MG63 (cell line): ENCODE measurements around the gene TBXAS1. TPM values are rescaled to one million over a fixed set of nuclear protein-coding genes. Genes with fewer than 3 reads are reported as not detected.

ENCODE experiments used
- DNase-seq: peaks from one replicate; pipeline ENCODE4 v3.0.0-alpha.2; 2020
- H3K27me3 ChIP-seq: fragments of 250-450 bp; sonication (Bioruptor Pico); 2 replicates; pipeline ENCODE4 v1.5.1; 2020; ENCODE audit warnings: mild to moderate bottlenecking, moderate library complexity
- H3K36me3 ChIP-seq: fragments of 250-450 bp; sonication (Bioruptor Pico); 2 replicates; pipeline ENCODE4 v1.5.1; 2020; ENCODE audit warnings: mild to moderate bottlenecking, moderate library complexity
- H3K4me3 ChIP-seq: fragments of 250-450 bp; sonication (Bioruptor Pico); 2 replicates; pipeline ENCODE4 v1.5.1; 2020; ENCODE audit warnings: mild to moderate bottlenecking, moderate library complexity
- H3K9me3 ChIP-seq: fragments of 250-450 bp; sonication (Bioruptor Pico); 2 replicates; pipeline ENCODE4 v1.5.1; 2020; ENCODE audit warnings: mild to moderate bottlenecking, moderate library complexity
- total RNA-seq: library from RNA; depleted of rRNA; stranded (reverse); fragments of >200 nt; shearing (Covaris generic); gene quantifications from 2 replicates; pipeline ENCODE4 v1.2.3, GENCODE V29; 2014; ENCODE audit warnings: low replicate concordance

Gene TBXAS1
- total RNA-seq, 1 experiment from 2014 or later: 0.56 TPM

DNA sequence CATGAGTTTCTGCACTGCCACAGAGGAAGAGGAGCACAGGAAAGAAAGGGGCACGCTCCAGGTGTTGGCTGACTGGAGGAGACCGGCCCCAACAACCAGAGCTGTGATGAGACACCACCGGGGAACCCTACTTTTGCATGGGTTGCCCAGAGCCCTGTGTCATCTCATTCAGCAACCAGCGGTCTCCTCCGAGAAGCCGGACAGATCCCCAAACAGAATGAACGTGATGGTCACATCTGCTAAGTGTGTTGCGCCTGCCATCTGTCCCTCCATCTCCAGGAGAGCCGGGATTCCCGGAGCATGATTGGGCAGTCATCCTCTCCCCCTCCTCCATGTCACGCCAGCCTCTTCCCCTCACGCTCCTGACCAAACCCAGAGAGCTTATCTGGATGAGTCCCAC, 210.8 kb downstream of the TBXAS1 start:
- no peak overlapping the region for H3K4me3 ChIP-seq
- H3K9me3 ChIP-seq: no peaks in the 10 kb centered on the region
- no peaks in the 10 kb centered on the region for H3K27me3 ChIP-seq
- DNase-seq: no peak
- H3K36me3 ChIP-seq: peaks cover 3% of the 10 kb centered on the region

DNA sequence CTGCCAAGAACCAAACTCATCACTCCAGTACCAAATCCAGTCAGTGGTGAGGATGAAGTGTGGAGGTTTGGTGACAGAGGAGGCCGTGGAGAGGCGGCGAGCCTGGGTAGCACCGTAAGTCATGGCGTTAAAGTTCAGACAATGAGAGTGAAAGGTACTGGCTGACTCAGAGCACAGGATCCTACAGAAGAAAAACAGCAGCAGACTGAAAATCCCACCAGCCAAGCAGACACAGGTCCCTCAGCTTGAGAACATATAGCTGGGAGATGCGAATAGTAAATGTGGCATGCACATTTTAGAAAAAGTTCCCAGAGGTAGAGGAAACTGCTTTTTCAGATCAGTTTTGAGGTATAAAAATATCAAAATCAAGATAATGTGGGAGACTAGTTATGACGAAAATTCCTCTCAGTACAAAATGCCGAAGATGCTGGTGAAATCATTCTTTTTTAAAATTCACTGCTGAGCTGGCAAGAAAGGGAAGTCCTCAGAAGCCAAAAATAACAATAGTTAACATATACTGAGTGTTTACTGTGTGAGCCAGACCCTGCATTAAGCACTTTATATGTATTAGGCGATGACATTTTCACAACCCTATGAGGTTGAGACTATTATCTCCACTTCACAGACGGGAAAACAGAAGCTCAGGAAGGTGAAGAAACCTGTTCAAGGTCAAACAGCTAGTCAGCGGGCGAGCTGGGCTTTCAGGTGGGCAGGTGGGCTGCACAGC, 212.8 kb downstream of the TBXAS1 start:
- Histone ChIP-seq H3K9me3 (no peaks in the 10 kb centered on the region), H3K27me3 (no peaks in the 10 kb centered on the region), H3K4me3 (no peak overlapping the region), H3K36me3 (peaks cover 3% of the 10 kb centered on the region)
- DNase-seq: no peak

DNA sequence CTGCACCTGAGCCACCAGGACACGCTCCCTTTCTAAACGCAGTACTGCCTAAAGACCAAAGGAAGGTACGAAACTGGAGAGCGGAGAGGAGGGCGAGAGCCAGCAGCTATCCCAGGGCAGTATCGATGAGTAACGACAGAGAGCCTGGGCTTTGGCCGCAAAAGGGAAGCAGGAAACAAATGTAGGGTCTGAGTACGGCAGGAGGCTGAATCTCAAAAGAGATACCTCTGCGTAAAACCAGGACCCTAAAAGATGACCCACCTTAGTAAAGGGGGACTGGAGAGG, 213.3 kb downstream of the TBXAS1 start:
- no peak for DNase-seq
- no peaks in the 10 kb centered on the region for H3K27me3 ChIP-seq
- H3K36me3 ChIP-seq: peaks cover 3% of the 10 kb centered on the region
- H3K4me3 ChIP-seq: no peak overlapping the region
- H3K9me3 ChIP-seq: no peaks in the 10 kb centered on the region

DNA sequence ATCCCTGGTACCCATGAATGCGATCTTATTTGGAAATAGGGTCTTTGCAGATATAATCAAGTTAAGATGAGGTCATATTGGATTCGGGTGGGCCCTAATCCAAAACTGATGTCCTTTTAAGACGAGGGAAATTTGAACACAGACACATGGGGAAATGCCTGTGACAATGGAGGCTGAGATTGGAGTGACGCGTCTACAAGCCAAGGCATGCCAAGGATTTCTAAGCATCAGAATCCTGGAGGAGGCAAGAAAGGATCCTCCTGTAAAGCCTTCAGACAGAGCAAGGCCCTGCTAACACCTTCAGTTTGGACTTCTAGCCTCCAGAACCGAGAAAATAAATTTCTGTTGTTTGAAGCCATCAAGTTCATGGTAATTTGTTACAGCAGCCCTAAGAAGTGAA, 215.2 kb downstream of the TBXAS1 start:
- Histone ChIP-seq H3K9me3 (no peaks in the 10 kb centered on the region), H3K27me3 (no peaks in the 10 kb centered on the region), H3K36me3 (peaks cover 3% of the 10 kb centered on the region), H3K4me3 (no peak overlapping the region)
- DNase-seq: no peak

DNA sequence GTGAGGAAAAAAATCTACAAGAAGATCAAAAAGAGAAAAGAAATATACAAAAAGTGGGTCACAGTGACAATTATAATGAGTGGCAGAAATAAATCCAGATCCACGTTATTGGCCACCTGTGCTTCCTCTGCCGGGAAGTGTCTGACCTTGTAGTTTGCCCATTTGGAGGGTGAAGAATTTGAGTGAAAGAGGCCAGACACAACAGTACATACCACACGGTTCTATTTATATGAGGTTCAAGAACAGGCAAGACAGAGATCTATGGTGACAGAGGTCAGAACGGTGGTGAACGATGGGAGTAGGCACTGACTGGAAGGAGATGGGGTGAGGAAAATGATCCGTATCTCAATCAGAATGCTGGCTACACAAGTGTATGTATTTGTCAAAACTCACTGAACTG, 216.6 kb downstream of the TBXAS1 start:
- Histone ChIP-seq H3K4me3 (no peak overlapping the region), H3K9me3 (no peaks in the 10 kb centered on the region), H3K36me3 (peaks cover 3% of the 10 kb centered on the region), H3K27me3 (no peaks in the 10 kb centered on the region)
- no peak for DNase-seq

DNA sequence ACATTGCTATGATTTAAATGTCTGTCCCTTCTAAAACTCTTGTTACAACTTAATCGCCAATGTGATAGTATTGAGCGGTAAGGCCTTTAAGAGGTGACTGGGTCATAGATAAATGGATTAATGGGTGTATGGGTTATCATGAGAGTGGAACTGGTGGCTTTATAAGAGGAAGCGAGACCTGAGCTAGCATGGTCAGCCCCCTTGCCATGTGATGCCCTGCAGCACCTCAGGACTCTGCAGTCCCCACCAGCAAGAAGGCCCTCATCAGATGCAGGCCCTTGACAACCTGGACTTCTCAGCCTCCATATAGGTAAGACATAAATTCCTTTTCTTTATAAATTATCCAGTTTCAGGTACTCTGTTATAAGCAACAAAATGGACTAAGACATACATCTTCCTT, 218.1 kb downstream of the TBXAS1 start:
- Histone ChIP-seq H3K36me3 (no peaks in the 10 kb centered on the region), H3K4me3 (no peak overlapping the region), H3K27me3 (no peaks in the 10 kb centered on the region), H3K9me3 (no peaks in the 10 kb centered on the region)
- no peak for DNase-seq

DNA sequence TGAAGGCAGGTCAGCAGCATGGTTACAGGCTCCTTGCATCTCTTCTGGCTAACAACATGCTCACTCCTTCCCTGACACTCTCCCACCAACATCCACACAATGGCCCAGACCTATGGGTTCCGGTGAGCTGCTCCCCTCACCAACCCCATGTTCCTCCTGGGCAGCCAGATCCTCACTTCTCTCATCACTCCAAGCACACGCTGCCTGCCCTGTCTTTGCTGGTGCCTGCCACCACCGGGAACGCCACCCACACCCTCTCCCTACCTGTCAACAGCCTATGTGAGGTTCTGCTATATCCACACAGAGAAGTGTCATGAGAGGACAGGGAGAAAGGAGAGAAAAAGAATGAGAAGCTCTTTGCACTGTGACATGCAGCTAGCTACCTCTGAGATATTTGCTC, 219.1 kb downstream of the TBXAS1 start:
- Histone ChIP-seq H3K4me3 (no peak overlapping the region), H3K36me3 (peaks cover 1% of the 10 kb centered on the region; the same call in 1 of the 2 replicates), H3K9me3 (no peaks in the 10 kb centered on the region), H3K27me3 (no peaks in the 10 kb centered on the region)
- DNase-seq: no peak

DNA sequence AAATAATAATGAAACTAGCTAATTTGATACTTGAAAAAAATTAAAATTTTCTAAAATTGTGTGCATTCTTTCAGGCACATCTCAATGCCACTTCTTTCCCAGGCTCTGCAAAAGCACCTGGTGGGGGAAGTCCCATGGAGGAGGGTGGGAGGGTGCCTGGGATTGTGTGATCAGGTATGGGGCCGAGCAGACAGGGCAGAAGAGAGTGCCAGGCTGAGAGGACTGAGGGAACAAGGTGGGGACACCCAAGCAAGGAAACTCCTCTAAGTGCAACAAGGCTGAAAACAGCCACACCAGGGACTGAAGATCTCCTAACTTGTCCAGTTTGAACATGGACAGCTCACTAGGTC, 219.9 kb downstream of the TBXAS1 start:
- no peaks in the 10 kb centered on the region for H3K9me3 ChIP-seq
- H3K27me3 ChIP-seq: no peaks in the 10 kb centered on the region
- no peak for DNase-seq

DNA sequence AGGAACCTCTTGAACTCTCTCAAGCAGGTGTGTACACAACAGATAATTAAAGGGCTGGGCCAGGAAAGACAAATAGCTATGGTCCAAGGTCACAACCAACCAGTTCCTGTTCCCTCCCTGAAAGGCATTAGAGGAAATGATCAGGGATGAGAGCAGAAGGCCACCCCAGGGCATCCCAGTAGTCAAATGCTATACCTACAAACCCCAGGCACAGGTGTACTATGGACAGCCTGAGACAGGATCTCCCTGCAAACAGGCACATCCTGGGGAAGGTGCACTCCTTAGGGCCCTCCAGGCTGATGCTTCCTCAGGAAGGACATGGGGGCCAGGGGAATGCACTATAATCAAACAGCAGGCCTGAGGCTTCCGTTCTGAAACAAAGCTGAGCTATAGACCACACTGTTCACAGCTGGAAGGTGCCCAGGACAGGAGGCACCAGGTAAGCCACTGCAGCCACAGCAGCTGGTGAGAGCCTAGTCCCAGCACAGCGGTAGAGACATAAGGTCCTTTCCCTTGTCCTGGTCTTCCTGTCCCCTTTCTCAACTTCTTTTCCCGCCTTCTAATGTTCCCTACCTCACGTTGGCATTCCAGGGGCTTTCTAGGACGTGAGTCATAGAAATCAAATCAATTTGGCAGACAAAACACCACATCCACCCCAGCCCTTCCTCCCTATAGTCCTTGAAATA, 220.4 kb downstream of the TBXAS1 start:
- Histone ChIP-seq H3K9me3 (no peaks in the 10 kb centered on the region), H3K4me3 (no peak overlapping the region), H3K36me3 (peaks cover 2% of the 10 kb centered on the region), H3K27me3 (no peaks in the 10 kb centered on the region)
- no peak for DNase-seq

More for the DNA sequence above, 219.9 kb downstream of the TBXAS1 start:
- peaks cover 2% of the 10 kb centered on the region; the same call in 1 of the 2 replicates for H3K36me3 ChIP-seq
- no peak overlapping the region for H3K4me3 ChIP-seq

DNA sequence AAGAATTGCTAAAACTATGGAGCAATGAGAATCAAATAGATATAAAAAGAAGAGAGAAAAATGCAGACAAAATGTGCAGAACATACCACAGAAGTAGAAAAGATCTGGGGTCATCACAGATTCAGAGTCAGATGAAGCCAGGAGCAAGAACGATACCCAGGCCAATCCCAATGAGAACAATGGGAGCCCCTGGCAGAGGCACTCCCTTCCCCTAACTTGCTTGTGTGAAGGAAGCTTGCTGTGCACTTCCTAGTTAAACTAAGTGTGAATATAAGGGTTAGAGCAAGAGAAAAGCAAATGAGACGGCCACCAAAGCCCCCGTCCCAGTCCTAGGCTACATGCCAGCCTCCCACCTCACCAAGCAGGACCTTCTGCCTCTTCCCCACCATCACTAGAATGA, 221.0 kb downstream of the TBXAS1 start:
- H3K36me3 ChIP-seq: peaks cover 2% of the 10 kb centered on the region
- DNase-seq: no peak
- H3K9me3 ChIP-seq: no peaks in the 10 kb centered on the region
- H3K4me3 ChIP-seq: no peak overlapping the region
- no peaks in the 10 kb centered on the region for H3K27me3 ChIP-seq

DNA sequence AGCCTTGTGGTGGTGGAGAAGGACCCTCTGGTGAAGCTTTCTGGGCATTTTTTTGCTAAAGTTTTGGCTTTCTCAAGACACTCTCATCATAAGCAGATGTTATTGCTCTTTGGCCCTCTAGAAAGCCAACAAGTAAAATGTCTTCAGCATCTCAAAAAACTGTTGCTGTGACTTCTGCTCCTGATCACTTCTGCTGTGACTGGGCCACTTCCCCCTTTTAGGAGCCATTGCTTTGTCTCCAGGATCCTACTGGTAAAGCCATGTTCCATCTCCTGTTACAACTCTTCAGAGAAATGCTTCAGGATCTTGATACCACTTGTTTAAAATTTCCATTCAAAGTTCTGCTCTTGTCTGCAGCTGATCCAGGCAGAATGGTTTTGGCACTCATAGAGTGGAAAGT, 222.8 kb downstream of the TBXAS1 start:
- Histone ChIP-seq H3K36me3 (peaks cover 2% of the 10 kb centered on the region), H3K27me3 (no peaks in the 10 kb centered on the region), H3K9me3 (no peaks in the 10 kb centered on the region), H3K4me3 (no peak overlapping the region)
- no peak for DNase-seq

DNA sequence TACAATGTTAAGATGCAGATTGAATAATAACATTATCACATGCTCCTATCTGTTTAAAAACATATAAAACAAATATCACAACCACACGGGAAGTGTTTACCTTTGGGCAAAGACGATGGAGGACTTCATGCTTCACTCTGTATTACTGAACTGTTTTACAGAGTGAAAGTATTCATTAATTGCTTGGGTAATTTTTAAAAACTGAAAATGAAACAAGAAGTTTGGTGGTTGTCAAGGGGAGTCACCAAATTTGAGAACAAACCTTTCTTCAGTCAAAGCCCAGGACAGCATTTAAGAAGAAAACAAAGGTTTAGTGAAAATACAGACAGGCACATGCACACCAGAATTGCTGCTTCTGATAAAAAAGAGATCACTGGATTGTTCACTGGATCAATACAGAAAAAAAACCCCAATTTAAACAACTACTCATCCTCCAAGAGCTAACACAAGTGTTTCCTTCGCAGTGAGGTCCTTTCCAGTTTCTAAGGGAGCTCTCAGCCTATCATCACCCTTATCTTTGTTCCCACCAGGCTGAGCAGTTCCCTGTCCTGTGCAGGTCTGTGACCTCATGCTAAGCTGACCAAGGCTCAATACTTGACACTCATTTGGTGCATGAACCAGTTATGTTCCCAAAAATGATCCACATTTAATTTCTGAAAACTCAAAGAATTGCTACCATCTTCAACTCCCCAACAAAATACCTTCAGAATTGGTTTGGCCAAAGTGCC, 224.9 kb downstream of the TBXAS1 start:
- H3K27me3 ChIP-seq: no peaks in the 10 kb centered on the region
- no peaks in the 10 kb centered on the region for H3K9me3 ChIP-seq
- DNase-seq: no peak
- no peak overlapping the region for H3K4me3 ChIP-seq
- peaks cover 2% of the 10 kb centered on the region for H3K36me3 ChIP-seq

DNA sequence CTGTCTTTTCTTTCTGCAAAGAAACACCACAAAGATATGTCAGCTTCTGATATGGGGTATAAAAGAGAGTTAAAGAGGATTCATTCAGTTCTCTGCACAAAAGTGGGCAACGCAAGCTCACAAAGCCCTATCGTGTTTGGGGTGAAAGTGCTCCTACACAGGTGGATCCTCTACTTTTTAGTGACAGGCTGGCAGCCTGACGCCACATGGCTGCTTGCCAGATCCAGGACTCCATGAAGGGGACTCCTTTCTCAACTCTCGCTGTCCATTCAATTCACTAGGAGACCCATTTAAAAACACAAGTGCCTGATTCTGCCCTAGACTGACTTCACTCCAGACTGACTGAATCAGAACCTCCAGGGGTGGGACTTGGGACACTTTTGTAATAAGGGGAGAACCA, 225.7 kb downstream of the TBXAS1 start:
- Histone ChIP-seq H3K36me3 (peaks cover 2% of the 10 kb centered on the region), H3K9me3 (no peaks in the 10 kb centered on the region), H3K4me3 (no peak overlapping the region), H3K27me3 (no peaks in the 10 kb centered on the region)
- no peak for DNase-seq

DNA sequence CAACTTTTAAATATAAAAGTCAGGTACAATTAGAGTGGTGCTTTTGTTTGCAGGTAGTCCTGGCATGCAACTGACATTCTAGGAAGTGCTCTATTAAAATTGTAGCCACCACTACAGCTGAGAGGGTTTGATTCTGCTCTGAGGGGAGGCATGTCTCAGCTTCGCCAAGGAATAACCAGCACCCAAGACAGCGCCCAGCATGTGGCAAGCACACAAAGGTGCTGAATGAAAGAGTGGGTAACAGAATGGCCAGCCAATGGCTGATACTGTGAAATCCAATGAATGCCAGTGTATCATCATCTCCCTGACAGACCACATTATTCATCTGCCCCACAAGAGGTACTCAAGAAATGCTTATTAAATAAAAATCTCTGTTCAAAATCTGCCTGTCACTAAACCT, 226.8 kb downstream of the TBXAS1 start:
- no peak for DNase-seq
- Histone ChIP-seq H3K27me3 (no peaks in the 10 kb centered on the region), H3K4me3 (no peak overlapping the region), H3K9me3 (no peaks in the 10 kb centered on the region), H3K36me3 (peaks cover 2% of the 10 kb centered on the region)

DNA sequence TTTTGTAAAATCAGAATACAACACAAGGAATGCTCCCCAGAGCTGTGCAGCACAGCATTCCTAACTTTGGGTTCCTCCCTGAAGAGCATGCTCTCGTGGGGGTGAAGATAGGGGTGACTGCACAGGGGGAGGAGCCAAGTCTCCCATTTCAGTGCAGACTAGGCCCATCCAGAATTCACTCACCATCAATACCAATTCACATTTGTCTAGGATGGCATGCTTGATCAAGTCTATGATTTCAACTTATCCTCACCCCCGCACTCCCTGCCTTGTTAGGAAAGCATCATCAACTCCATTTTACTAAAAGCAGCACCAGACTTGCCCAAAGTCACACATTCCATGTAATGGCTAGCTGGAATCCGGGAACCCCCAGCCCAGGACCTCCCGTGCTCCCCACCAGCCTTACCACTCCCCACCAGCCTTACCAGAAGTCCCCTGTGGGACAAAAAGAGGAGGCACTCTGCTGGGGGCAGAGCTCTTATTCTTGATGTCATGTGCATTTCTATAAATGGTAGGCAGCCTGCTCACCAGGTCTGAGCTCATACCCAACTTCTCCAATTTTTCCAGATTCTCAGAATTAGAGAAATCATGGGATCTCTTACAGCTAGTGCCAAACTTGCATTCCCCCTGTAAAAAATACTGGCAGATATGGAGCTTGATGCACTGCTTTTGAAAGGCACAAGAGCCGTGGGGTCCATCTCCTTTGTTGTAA, 227.5 kb downstream of the TBXAS1 start:
- no peaks in the 10 kb centered on the region for H3K27me3 ChIP-seq
- H3K9me3 ChIP-seq: no peaks in the 10 kb centered on the region
- H3K4me3 ChIP-seq: no peak overlapping the region
- peaks cover 2% of the 10 kb centered on the region for H3K36me3 ChIP-seq
- DNase-seq: no peak

DNA sequence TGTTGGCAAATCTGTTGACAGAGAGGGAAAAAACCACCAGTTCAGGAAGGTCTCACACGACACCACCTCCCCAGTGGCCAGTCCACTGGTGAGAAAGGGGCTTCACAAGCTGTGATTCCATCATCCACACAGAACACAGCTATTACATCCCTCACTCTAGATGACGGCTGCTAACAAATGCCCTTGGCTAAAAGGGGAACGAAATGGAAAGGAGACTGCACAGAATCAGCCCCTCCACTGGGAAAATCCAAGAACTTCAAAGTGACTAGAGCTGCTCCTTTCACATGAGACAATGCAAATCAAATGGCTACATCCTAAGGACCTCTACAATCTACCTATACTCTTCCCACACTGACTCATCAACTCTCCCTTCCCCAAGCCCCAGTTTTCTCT, 228.1 kb downstream of the TBXAS1 start:
- H3K9me3 ChIP-seq: no peaks in the 10 kb centered on the region
- H3K4me3 ChIP-seq: no peak overlapping the region
- no peak for DNase-seq
- H3K27me3 ChIP-seq: no peaks in the 10 kb centered on the region
- H3K36me3 ChIP-seq: peaks cover 2% of the 10 kb centered on the region

DNA sequence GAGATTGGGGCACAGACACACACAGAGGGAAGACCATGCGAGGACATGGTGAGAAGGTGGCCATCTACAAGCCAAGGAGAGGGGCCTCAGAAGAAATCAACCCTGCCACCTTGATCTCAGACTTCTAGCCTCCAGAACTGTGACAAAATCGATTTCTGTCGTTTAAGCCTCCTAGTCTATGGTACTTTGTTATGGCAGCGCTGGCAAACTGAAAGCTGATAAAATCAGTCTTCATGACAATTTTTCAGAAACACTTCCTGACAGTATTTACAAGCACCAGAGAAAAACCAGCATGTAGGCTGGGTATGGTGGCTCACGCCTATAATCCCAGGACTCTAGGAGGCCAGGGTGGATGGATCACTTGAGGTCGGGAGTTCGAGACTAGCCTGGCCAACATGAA, 229.5 kb downstream of the TBXAS1 start:
- Histone ChIP-seq H3K36me3 (no peaks in the 10 kb centered on the region; the same call in none of the 2 replicates), H3K9me3 (no peaks in the 10 kb centered on the region), H3K4me3 (no peak overlapping the region), H3K27me3 (no peaks in the 10 kb centered on the region)
- DNase-seq: no peak
